ENCODE data around the gene TNFAIP1.

Gene TNFAIP1

DNA sequence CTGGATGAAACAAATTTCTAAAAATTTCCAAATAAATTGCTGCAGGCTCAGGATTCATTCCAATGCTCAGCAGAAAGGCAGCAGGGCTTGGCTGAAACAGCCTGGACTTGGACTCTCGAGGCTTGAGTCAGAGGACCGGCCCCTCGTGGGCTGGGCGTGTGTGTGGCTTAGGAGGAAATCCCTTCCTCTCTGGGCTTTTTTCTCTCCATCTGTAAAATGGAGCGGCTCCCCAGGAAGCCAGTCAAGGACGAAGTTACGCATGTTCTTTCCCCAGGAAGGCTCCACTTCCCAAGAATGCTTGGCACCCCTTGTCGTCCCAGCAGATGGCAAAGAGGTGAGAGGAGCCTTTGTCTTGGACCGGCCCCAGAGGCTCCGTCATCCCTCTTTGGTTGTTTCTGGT lies 56.9 kb downstream of the TNFAIP1 start:
- DNase-seq (ENCODE audit: low read depth) = no peak
- TF ChIP-seq, protein P1, sequence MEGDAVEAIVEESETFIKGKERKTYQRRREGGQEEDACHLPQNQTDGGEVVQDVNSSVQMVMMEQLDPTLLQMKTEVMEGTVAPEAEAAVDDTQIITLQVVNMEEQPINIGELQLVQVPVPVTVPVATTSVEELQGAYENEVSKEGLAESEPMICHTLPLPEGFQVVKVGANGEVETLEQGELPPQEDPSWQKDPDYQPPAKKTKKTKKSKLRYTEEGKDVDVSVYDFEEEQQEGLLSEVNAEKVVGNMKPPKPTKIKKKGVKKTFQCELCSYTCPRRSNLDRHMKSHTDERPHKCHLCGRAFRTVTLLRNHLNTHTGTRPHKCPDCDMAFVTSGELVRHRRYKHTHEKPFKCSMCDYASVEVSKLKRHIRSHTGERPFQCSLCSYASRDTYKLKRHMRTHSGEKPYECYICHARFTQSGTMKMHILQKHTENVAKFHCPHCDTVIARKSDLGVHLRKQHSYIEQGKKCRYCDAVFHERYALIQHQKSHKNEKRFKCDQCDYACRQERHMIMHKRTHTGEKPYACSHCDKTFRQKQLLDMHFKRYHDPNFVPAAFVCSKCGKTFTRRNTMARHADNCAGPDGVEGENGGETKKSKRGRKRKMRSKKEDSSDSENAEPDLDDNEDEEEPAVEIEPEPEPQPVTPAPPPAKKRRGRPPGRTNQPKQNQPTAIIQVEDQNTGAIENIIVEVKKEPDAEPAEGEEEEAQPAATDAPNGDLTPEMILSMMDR (conservative IDR thresholded peaks at IDR 0.05; ENCODE audit: low read depth, low read length) = no peak
- H3K4me3 ChIP-seq (ENCODE audit: low read length) = no peak overlapping the region

DNA sequence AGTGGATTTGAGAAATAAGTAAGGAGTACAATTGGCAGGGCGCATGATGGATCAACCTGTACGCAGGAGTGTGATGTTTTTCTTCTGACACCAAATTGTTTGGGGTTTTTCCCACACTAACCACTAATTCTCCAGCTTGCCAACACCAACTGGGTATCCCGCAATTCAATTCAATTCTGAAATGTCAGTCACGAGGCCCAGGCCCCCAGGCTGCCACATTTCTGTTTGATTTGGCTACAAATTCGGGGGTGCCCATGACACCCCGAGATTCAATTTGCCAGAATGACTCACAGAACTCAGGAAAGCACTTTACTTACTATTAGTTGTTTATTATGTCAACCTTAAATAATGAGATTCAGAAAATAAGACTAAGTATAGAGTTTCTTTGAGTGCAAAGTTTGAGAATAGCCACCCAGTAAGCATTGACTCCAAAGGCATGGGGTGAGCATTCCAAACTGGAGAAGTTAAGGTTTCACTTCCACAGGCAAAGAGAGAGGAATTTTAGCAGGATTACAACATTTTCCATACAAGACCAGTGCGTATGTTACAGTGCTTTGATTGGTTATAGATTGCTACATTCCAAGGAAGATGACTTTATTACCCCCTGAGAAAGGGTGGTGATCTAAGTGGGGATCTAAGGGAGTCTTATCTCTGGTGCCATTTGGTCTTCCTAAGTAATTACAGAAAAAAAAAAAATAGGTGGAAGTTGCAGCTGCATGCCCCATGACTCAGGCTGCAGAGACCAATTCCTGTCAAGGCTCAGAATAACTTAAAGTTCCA lies 59.0 kb downstream of the TNFAIP1 start:
- DNase-seq (ENCODE audit: low read depth) = no peak
- TF ChIP-seq, protein P1 (conservative IDR thresholded peaks at IDR 0.05; ENCODE audit: low read depth, low read length) = no peak
- H3K4me3 ChIP-seq (ENCODE audit: low read length) = no peak overlapping the region

DNA sequence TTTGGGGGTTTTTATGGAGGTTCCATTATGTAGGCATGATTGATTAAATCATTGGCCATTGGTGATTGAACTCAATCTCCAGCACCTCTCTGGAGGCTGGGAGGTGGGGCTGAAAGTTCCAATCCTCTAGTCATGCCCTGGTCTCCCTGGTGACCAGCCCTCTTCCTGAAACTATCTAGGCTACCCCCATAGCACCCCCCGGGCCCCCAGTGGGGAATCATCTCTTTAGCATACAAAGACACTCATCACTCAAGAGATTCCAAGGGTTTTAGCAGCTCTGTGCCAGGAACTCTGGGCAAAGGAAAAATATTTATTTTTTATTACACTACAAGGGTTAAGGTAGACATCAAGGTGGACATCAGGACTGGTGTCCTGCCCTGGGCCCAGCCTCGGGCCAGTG lies 59.9 kb downstream of the TNFAIP1 start:
- TF ChIP-seq, protein P1 (conservative IDR thresholded peaks at IDR 0.05; ENCODE audit: low read depth, low read length) = no peak
- H3K4me3 ChIP-seq (ENCODE audit: low read length) = no peak overlapping the region
- DNase-seq (ENCODE audit: low read depth) = no peak

DNA sequence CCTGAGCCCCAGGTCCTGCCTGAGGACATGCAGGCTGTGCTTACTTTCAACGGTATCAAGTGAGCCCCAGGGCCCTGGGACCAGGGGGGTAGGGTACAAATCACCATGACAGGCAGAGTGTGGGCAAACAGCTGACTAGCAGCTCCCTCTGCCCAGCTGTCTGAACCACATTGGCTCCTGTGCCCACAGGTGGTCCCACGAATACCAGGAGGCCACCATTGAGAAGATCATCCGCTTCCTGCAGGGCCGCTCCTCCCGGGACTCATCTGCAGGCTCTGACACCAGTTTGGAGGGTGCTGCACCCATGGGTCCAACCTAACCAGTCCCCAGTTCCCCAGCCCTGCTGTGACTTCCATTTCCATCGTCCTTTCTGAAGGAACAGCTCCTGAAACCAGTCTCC lies 60.4 kb downstream of the TNFAIP1 start:
- no peak for DNase-seq (ENCODE audit: low read depth)
- TF ChIP-seq, protein P1 (conservative IDR thresholded peaks at IDR 0.05; ENCODE audit: low read depth, low read length) = no peak
- no peak overlapping the region for H3K4me3 ChIP-seq (ENCODE audit: low read length)
